DND-41 (cell line): ENCODE measurements around the gene NAB2.

Source experiments
- ATAC-seq: fragments of 200-7000 bp; cut with Tn5 transposase; 3 replicates; pipeline ENCODE4 v1.9.1; 2021; ENCODE audit warnings: low read depth; ENCODE audit not compliant: insufficient read depth
- DNase-seq: peaks from one replicate; pipeline ENCODE4 v3.0.0-alpha.2; 2020
- H2AFZ ChIP-seq: 2 replicates; pipeline ENCODE4 v1.6.0; 2012; ENCODE audit warnings: low read depth, low read length
- H3K27ac ChIP-seq: 2 replicates; pipeline ENCODE4 v1.5.1; 2012; ENCODE audit warnings: low read length, inconsistent platforms
- H3K27me3 ChIP-seq: fragments of 200-600 bp; sonication (generic); 2 replicates; pipeline ENCODE4 v1.6.0; 2012; ENCODE audit warnings: low read length, mild to moderate bottlenecking, inconsistent platforms; ENCODE audit not compliant: insufficient read depth, poor library complexity
- H3K36me3 ChIP-seq: 2 replicates; pipeline ENCODE4 v1.5.1; 2012; ENCODE audit warnings: low read length, inconsistent platforms; ENCODE audit not compliant: insufficient read depth
- H3K4me1 ChIP-seq: 2 replicates; pipeline ENCODE4 v1.5.1; 2012; ENCODE audit warnings: mild to moderate bottlenecking, low read length; ENCODE audit not compliant: insufficient read depth
- H3K4me2 ChIP-seq: 2 replicates; pipeline ENCODE4 v1.6.0; 2012; ENCODE audit warnings: mild to moderate bottlenecking, moderate library complexity, low read length, inconsistent platforms; ENCODE audit not compliant: insufficient read depth
- H3K4me3 ChIP-seq, 2 experiments: fragments of 200-600 bp in 1 of 2; shearing (Covaris generic) in 1 of 2; 2 replicates each; pipeline ENCODE4 v1.5.1; 2012 to 2016; ENCODE audit warnings: inconsistent platforms in 2 of 2, low read length in 2 of 2, mild to moderate bottlenecking in 2 of 2, low read depth in 1 of 2, moderate library complexity in 1 of 2
- H3K79me2 ChIP-seq: 2 replicates; pipeline ENCODE4 v1.6.0; 2012; ENCODE audit warnings: low read length, inconsistent platforms; ENCODE audit not compliant: insufficient read depth
- H3K9ac ChIP-seq: 2 replicates; pipeline ENCODE4 v1.6.0; 2012; ENCODE audit warnings: low read depth, mild to moderate bottlenecking, inconsistent platforms, low read length, moderate library complexity
- H3K9me3 ChIP-seq: 2 replicates; pipeline ENCODE4 v1.5.1; 2012; ENCODE audit warnings: low read length, moderate library complexity, mild to moderate bottlenecking, inconsistent platforms; ENCODE audit not compliant: insufficient read depth, severe bottlenecking
- H4K20me1 ChIP-seq: 2 replicates; pipeline ENCODE4 v1.6.0; 2012; ENCODE audit warnings: low read length; ENCODE audit not compliant: insufficient read depth
- EZH2 ChIP-seq: IDR thresholded peaks from 3 replicates; pipeline ENCODE4 v1.6.1; 2012; ENCODE audit warnings: borderline replicate concordance, low read depth, mild to moderate bottlenecking, moderate library complexity, low read length, inconsistent platforms; ENCODE audit not compliant: severe bottlenecking
- TF ChIP-seq, protein P1 (sequence below): IDR thresholded peaks from 2 replicates; pipeline ENCODE4 v1.5.1; 2012; ENCODE audit warnings: borderline replicate concordance, low read length, moderate library complexity, mild to moderate bottlenecking; ENCODE audit not compliant: poor library complexity, severe bottlenecking; ENCODE audit errors: extremely low read depth

NAB2 gene

DNA sequence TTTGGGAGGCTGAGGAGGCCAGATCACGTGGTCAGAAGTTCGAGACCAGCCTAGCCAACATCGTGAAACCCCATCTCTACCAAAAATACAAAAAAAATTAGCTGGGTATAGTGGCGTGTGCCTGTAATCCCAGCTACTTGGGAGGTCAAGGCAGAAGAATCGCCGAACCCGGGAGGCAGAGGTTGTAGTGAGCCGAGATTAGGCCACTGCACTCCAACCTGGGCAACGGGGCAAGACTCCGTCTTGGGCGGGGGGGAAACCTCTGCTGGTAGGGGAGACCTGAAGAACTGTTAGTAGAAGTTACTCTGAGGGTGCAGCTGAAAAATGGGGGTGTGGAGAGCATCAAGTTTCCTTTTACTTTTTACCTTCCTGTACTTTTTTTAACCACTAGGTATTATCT, 37.1 kb downstream of the NAB2 start:
- no peak for TF ChIP-seq EZH2
- TF ChIP-seq, protein P1, sequence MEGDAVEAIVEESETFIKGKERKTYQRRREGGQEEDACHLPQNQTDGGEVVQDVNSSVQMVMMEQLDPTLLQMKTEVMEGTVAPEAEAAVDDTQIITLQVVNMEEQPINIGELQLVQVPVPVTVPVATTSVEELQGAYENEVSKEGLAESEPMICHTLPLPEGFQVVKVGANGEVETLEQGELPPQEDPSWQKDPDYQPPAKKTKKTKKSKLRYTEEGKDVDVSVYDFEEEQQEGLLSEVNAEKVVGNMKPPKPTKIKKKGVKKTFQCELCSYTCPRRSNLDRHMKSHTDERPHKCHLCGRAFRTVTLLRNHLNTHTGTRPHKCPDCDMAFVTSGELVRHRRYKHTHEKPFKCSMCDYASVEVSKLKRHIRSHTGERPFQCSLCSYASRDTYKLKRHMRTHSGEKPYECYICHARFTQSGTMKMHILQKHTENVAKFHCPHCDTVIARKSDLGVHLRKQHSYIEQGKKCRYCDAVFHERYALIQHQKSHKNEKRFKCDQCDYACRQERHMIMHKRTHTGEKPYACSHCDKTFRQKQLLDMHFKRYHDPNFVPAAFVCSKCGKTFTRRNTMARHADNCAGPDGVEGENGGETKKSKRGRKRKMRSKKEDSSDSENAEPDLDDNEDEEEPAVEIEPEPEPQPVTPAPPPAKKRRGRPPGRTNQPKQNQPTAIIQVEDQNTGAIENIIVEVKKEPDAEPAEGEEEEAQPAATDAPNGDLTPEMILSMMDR: no peak
- H3K4me3 ChIP-seq: no peak overlapping the region
- H3K27me3 ChIP-seq: peaks cover 25% of the 10 kb centered on the region
- no peak overlapping the region for H3K9ac ChIP-seq
- no peak for DNase-seq
- H2AFZ ChIP-seq: no peak overlapping the region
- no peaks in the 10 kb centered on the region for H3K9me3 ChIP-seq
- no peak for ATAC-seq
- H3K36me3 ChIP-seq: no peaks in the 10 kb centered on the region
- no peak overlapping the region for H3K27ac ChIP-seq
- no peaks in the 10 kb centered on the region for H3K79me2 ChIP-seq
- H4K20me1 ChIP-seq: no peaks in the 10 kb centered on the region
- no peak overlapping the region for H3K4me2 ChIP-seq
- peaks cover 16% of the 10 kb centered on the region for H3K4me1 ChIP-seq

DNA sequence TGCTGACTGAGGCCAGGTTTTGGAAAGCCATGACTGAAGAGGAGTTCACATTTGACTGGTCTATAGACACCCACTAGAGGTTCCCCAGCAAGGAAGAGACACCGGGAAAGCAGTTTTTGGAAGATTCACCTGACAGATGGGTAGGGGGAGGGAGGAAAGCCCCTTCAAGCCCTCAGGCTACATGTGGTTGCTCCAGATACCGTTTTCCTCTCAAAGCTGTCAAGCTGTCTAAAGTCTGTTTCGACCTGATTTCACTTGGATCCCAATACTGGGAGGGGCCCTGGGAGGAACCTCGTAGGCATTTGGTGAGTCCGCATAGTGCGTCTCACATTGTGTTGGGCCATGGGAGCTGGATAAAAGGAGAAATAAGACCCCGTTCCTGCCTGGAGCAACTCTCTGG, 37.6 kb downstream of the NAB2 start:
- Histone ChIP-seq H3K9ac (no peak overlapping the region), H3K4me2 (no peak overlapping the region), H4K20me1 (no peaks in the 10 kb centered on the region), H3K4me3 (no peak overlapping the region), H3K27ac (no peak overlapping the region), H3K27me3 (peaks cover 30% of the 10 kb centered on the region), H3K79me2 (no peaks in the 10 kb centered on the region), H3K4me1 (peaks cover 16% of the 10 kb centered on the region), H3K36me3 (no peaks in the 10 kb centered on the region), H2AFZ (no peak overlapping the region), H3K9me3 (no peaks in the 10 kb centered on the region)
- DNase-seq (no peak), ATAC-seq (no peak)
- TF ChIP-seq EZH2: no peak
- TF ChIP-seq, protein P1: no peak

- DNase-seq: no peak
- H3K36me3 ChIP-seq: no peaks in the 10 kb centered on the region
- H4K20me1 ChIP-seq: no peaks in the 10 kb centered on the region
- TF ChIP-seq, protein P1: peak; percentile 19
- peak; percentile 61 for TF ChIP-seq EZH2
- H3K4me3 ChIP-seq: peak overlapping the region in 1 of 2 experiments; percentile 90; a peak in 2 of 4 replicates
- H3K79me2 ChIP-seq: no peaks in the 10 kb centered on the region
- peak overlapping the region; percentile 99 for H3K4me2 ChIP-seq
- peak overlapping the region; percentile 68; the same call in 1 of the 2 replicates for H3K9ac ChIP-seq
- peaks cover 36% of the 10 kb centered on the region for H3K27me3 ChIP-seq
- no peak overlapping the region for H3K27ac ChIP-seq
- no peaks in the 10 kb centered on the region for H3K9me3 ChIP-seq
- H2AFZ ChIP-seq: peak overlapping the region; percentile 98
- peaks cover 16% of the 10 kb centered on the region for H3K4me1 ChIP-seq
- no peak for ATAC-seq
Observed at GRCh38 chr12:57127101-57127725, 38.3 kb downstream of the NAB2 start.
